Psoas muscle (tissue), 8 donors: Measurements from ENCODE around the gene SH3RF1. TPM values are rescaled to one million over a fixed set of nuclear protein-coding genes. Genes with fewer than 3 reads are reported as not detected.

Source experiments
- ATAC-seq, 4 donors: fragments of 200-7000 bp; cut with Tn5 transposase; one replicate each; pipeline ENCODE4 v1.9.1; 2020; ENCODE audit warnings: moderate library complexity in 3 of 4, mild to moderate bottlenecking in 2 of 4
- DNase-seq, 2 donors: peaks; one replicate each; pipeline ENCODE4 v3.0.0-alpha.2; 2020
- H3K27ac ChIP-seq: fragments of 200-600 bp; one replicate; pipeline ENCODE4 v1.8.0; 2022
- H3K27me3 ChIP-seq, 3 donors: fragments of 200-600 bp in 1 of 3; one replicate each; pipeline versions ENCODE4 v1.6.1 to v1.8.0; 2013 to 2022; ENCODE audit warnings: low read length in 2 of 3, mild to moderate bottlenecking in 2 of 3, moderate library complexity in 1 of 3; ENCODE audit not compliant: insufficient read depth in 3 of 3
- H3K36me3 ChIP-seq, 2 donors: fragments of 200-600 bp in 1 of 2; one replicate each; pipeline versions ENCODE4 v1.6.1 to v1.8.0; 2013 to 2022; ENCODE audit warnings: low read depth in 1 of 2, mild to moderate bottlenecking in 1 of 2, moderate library complexity in 1 of 2; ENCODE audit not compliant: insufficient read depth in 1 of 2
- H3K4me1 ChIP-seq: fragments of 200-600 bp; one replicate; pipeline ENCODE4 v1.8.0; 2022
- H3K4me3 ChIP-seq: fragments of 200-600 bp; one replicate; pipeline ENCODE4 v1.8.0; 2022; ENCODE audit warnings: mild to moderate bottlenecking
- H3K9me3 ChIP-seq: fragments of 200-600 bp; one replicate; pipeline ENCODE4 v1.8.0; 2022
- CTCF ChIP-seq: fragments of 200-600 bp; IDR thresholded peaks from one replicate; pipeline ENCODE4 v1.8.0; 2022; ENCODE audit warnings: antibody characterized with exemption
- WGBS, 3 donors: extraction: QIAGEN DNeasy Blood & Tissue Kit; methylation state at CpG; one replicate each; pipeline versions ENCODE4 v1.1.6 to v1.1.7; 2013; 5-methylcytosine and 5-hydroxymethylcytosine counted together
- intact Hi-C, 2 donors: fragments of 100-400 bp; cut with DNase I; formaldehyde crosslinking; loops; one replicate each; pipeline versions ENCODE4 v1.11.0 to v1.14.2; 2022
- polyA plus RNA-seq, 3 donors: library from polyadenylated mRNA; stranded (reverse); fragments of 200-250 nt; gene quantifications; one replicate each; pipeline ENCODE4 v1.2.3, GENCODE V29; 2013
- total RNA-seq, 4 donors: library from RNA; stranded (reverse); fragmentation: NEBNext Ultra II Directional in 2 of 4; extraction: Animal tissue kit (Norgen Biotek cat#: 25700) in 2 of 4; gene quantifications; one replicate each; pipeline versions ENCODE4 v1.2.1 to v1.2.4, GENCODE V29; 2021 to 2023
- donor health status: healthy with polysubstance abuse.
- donor health status: DM: no; HTN: no; CAD: no; lungs with moderate emphysema.
- donor health status: Bipolar disorder and iron deficiency.
- donor health status: healthy.
- donor health status: DM: yes; HTN: yes; CAD: no.
- donor health status: DM: no; HTN: no; CAD: no.
- donor health status: DM: no; HTN: no; CAD: no.
- donor health status: DM: yes; HTN: yes; CAD: no.

The SH3RF1 gene
- total and polyA plus RNA-seq, 7 donors = 4.8 to 35.9 (median 19.2) TPM

DNA sequence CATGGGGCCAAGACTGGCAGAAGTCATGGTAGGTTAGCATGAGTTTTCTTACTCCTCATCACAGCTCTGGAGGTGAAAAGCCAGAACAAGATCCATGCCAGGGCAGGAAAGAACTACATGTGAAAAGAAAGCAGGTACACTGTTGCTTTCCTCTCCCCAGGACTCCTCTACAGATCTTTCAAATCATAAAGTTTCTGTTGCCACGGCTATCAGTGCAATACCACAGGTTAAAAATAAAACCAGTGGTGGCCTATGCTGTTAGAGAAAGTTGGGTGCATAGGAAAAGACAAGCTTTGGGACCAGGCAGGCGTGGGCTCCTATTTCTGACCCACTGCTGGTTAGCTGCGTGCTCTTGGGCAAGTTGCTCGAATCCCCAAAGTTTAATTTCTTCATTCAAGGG, 81.4 kb downstream of the SH3RF1 start:
- no peak for ATAC-seq
- Histone ChIP-seq H3K9me3 (no peaks in the 10 kb centered on the region), H3K27me3 (no peaks in the 10 kb centered on the region), H3K36me3 (no peaks in the 10 kb centered on the region), H3K27ac (no peak overlapping the region), H3K4me1 (peaks cover 2% of the 10 kb centered on the region), H3K4me3 (no peak overlapping the region)
- 84 to 92% (median 91%) methylated on average over 4 of the region's 4 CpGs for WGBS, 3 donors
- DNase-seq = no peak
- intact Hi-C loops = no loop called here
- no peak for TF ChIP-seq CTCF

DNA sequence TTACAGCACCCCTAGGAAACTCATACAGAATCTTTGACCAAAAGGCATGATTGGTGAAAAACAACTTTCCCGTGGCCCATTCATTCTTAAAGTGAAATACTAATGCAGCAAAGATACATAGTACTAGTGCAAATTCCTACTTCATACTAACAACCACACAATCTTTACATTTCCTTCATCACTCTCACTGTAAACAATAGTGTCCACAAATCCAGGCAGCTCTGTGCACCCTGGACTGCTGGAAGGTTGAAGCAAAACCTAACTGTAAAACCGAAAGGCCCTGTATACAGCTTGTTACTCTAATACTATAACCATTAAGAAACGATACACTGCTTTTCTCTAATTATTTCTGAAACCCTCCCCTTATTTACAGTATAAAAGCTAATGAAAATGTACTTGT, 82.6 kb downstream of the SH3RF1 start:
- WGBS, 3 donors = 89 to 92% (median 92%) methylated on average over 3 of the region's 3 CpGs
- no peaks in the 10 kb centered on the region for H3K36me3 ChIP-seq

GRCh38 chr4:169185133-169185956, 85.4 kb downstream of the SH3RF1 start:
- WGBS, 3 donors = 94 to 95% (median 94%) methylated on average over 7 of the region's 7 CpGs
- no peaks in the 10 kb centered on the region for H3K36me3 ChIP-seq
- DNase-seq (no peak), ATAC-seq (no peak)
- intact Hi-C loops = no loop called here
- H3K27ac ChIP-seq = no peak overlapping the region
- H3K27me3 ChIP-seq = no peaks in the 10 kb centered on the region
- TF ChIP-seq CTCF = no peak
- no peak overlapping the region for H3K4me3 ChIP-seq
- no peaks in the 10 kb centered on the region for H3K9me3 ChIP-seq
- no peaks in the 10 kb centered on the region for H3K4me1 ChIP-seq

More for the DNA sequence above, 82.6 kb downstream of the SH3RF1 start:
- Histone ChIP-seq H3K4me3 (no peak overlapping the region), H3K4me1 (peaks cover 2% of the 10 kb centered on the region), H3K27ac (no peak overlapping the region), H3K9me3 (no peaks in the 10 kb centered on the region), H3K27me3 (no peaks in the 10 kb centered on the region)
- intact Hi-C loops = no loop called here
- DNase-seq (no peak), ATAC-seq (no peak)
- no peak for TF ChIP-seq CTCF

GRCh38 chr4:169184686-169185085, 86.1 kb downstream of the SH3RF1 start:
- intact Hi-C loops = no loop called here
- Histone ChIP-seq H3K9me3 (no peaks in the 10 kb centered on the region), H3K36me3 (no peaks in the 10 kb centered on the region), H3K4me1 (no peaks in the 10 kb centered on the region), H3K27me3 (no peaks in the 10 kb centered on the region), H3K4me3 (no peak overlapping the region), H3K27ac (no peak overlapping the region)
- no peak for TF ChIP-seq CTCF
- ATAC-seq (no peak), DNase-seq (no peak)
- WGBS, 3 donors = 47 to 80% (median 65%) methylated on average over 3 of the region's 3 CpGs

- intact Hi-C loops = no loop called here
- no peak for TF ChIP-seq CTCF
- no peaks in the 10 kb centered on the region for H3K36me3 ChIP-seq
- ATAC-seq = no peak
- H3K9me3 ChIP-seq = no peaks in the 10 kb centered on the region
- H3K27ac ChIP-seq = no peak overlapping the region
- H3K27me3 ChIP-seq = no peaks in the 10 kb centered on the region
- no peak overlapping the region for H3K4me3 ChIP-seq
- H3K4me1 ChIP-seq = peaks cover 2% of the 10 kb centered on the region
- WGBS, 3 donors = 49 to 60% (median 51%) methylated on average over 3 of the region's 3 CpGs
- DNase-seq = no peak
Measured at GRCh38 chr4:169184236-169184635, 86.5 kb downstream of the SH3RF1 start.
